ENCODE results near the gene SPHK2. TPM values are rescaled to one million over a fixed set of nuclear protein-coding genes. Genes with fewer than 3 reads are reported as not detected.

SPHK2 gene
- total RNA-seq, 2 experiments from 2014 or later: 18.2 to 33.3 TPM

GRCh38 chr19:48634036-48634342 is 14.7 kb downstream of the SPHK2 start:
- TF ChIP-seq CTCF (conservative IDR thresholded peaks at IDR 0.05; ENCODE audit: low read length) (no peak), EZH2phosphoT487 (IDR thresholded peaks at IDR 0.05; ENCODE audit: borderline replicate concordance, low read depth, low read length) (no peak)
- Histone ChIP-seq H3K4me3 (ENCODE audit: low read depth, low read length, poor library complexity, severe bottlenecking) (peak overlapping the region; percentile 76), H4K20me1 (ENCODE audit: insufficient read depth, low read length) (no peaks in the 10 kb centered on the region), H3K4me1 (ENCODE audit: insufficient read depth, low read length, poor library complexity, severe bottlenecking) (peaks cover 43% of the 10 kb centered on the region), H3K9me3 (ENCODE audit: low read length) (no peaks in the 10 kb centered on the region), H3K36me3 (ENCODE audit: insufficient read depth, low read length) (peaks cover 25% of the 10 kb centered on the region; the same call in 1 of the 2 replicates), H3K79me2 (ENCODE audit: insufficient read depth, low read depth, low read length) (no peaks in the 10 kb centered on the region; the same call in 1 of the 2 replicates), H3K4me2 (ENCODE audit: low read length) (peak overlapping the region; percentile 97), H3K9me2 (ENCODE audit: insufficient read depth, low read length) (no peaks in the 10 kb centered on the region), H3K27ac (ENCODE audit: low read depth, low read length, poor library complexity, severe bottlenecking) (peak overlapping the region; percentile 82), H2AFZ (ENCODE audit: low read length) (peak overlapping the region; percentile 40; the same call in 1 of the 2 replicates)
- CTCF ChIA-PET (ENCODE audit: unreplicated experiment): interaction anchor here (0.8 to 1.1 kb wide), 2 partner anchors 10 to 132 kb away, joined by 3 read pairs; no protein-coding TSS in a partner anchor
- POLR2A ChIA-PET: interaction anchor here (1.2 to 1.8 kb wide), 2 partner anchors 15 to 17 kb away, joined by 3 to 6 read pairs; partner anchors contain the start of genes RPL18 and SPHK2
- DNase-seq (ENCODE audit: low spot score): no peak
- intact Hi-C loops (cut with micrococcal nuclease; ENCODE audit: unreplicated experiment): loop anchor here (10.0 kb wide), 1 partner anchor 861 kb away; the partner anchor contains the start of gene RPS11
- no TSS peak for BruUV-seq (replicated peaks)

- ChIA-PET POLR2A (interaction anchor here (1.2 to 1.8 kb wide), 2 partner anchors 16 to 18 kb away, joined by 3 to 6 read pairs; partner anchors contain the start of genes RPL18 and SPHK2), CTCF (ENCODE audit: unreplicated experiment) (interaction anchor here (0.8 to 1.1 kb wide), 2 partner anchors 11 to 132 kb away, joined by 3 read pairs; no protein-coding TSS in a partner anchor)
- H3K9me2 ChIP-seq (ENCODE audit: insufficient read depth, low read length): no peaks in the 10 kb centered on the region
- no peaks in the 10 kb centered on the region for H3K9me3 ChIP-seq (ENCODE audit: low read length)
- TF ChIP-seq CTCF (conservative IDR thresholded peaks at IDR 0.05; ENCODE audit: low read length): no peak
- TF ChIP-seq EZH2phosphoT487 (IDR thresholded peaks at IDR 0.05; ENCODE audit: borderline replicate concordance, low read depth, low read length): no peak
- peak overlapping the region; percentile 76 for H3K4me3 ChIP-seq (ENCODE audit: low read depth, low read length, poor library complexity, severe bottlenecking)
- H3K4me2 ChIP-seq (ENCODE audit: low read length): peak overlapping the region; percentile 97
- peak overlapping the region; percentile 43; the same call in 1 of the 2 replicates for H2AFZ ChIP-seq (ENCODE audit: low read length)
- H4K20me1 ChIP-seq (ENCODE audit: insufficient read depth, low read length): no peaks in the 10 kb centered on the region
- H3K36me3 ChIP-seq (ENCODE audit: insufficient read depth, low read length): peaks cover 19% of the 10 kb centered on the region; the same call in 1 of the 2 replicates
- peaks cover 46% of the 10 kb centered on the region for H3K4me1 ChIP-seq (ENCODE audit: insufficient read depth, low read length, poor library complexity, severe bottlenecking)
- BruUV-seq (replicated peaks): no TSS peak
- intact Hi-C loops (cut with micrococcal nuclease; ENCODE audit: unreplicated experiment): loop anchor here (5.0 to 10.0 kb wide), 2 partner anchors 860 to 1043 kb away; partner anchors contain the start of genes PRMT1 and RPS11
- peak overlapping the region; percentile 82 for H3K27ac ChIP-seq (ENCODE audit: low read depth, low read length, poor library complexity, severe bottlenecking)
- DNase-seq (ENCODE audit: low spot score): peak; percentile 97
- H3K79me2 ChIP-seq (ENCODE audit: insufficient read depth, low read depth, low read length): no peaks in the 10 kb centered on the region; the same call in 1 of the 2 replicates
Measured at GRCh38 chr19:48634424-48635262, 15.3 kb downstream of the SPHK2 start.

All from OCI-LY7 (cell line).